ENCODE data around the gene ZBTB8OS.
"Not testable (repeated sequence)": the region's sequence is repeated elsewhere in the genome, so short reads cannot be mapped to it uniquely, and the experiment has no call there.

- TF ChIP-seq, protein P1, sequence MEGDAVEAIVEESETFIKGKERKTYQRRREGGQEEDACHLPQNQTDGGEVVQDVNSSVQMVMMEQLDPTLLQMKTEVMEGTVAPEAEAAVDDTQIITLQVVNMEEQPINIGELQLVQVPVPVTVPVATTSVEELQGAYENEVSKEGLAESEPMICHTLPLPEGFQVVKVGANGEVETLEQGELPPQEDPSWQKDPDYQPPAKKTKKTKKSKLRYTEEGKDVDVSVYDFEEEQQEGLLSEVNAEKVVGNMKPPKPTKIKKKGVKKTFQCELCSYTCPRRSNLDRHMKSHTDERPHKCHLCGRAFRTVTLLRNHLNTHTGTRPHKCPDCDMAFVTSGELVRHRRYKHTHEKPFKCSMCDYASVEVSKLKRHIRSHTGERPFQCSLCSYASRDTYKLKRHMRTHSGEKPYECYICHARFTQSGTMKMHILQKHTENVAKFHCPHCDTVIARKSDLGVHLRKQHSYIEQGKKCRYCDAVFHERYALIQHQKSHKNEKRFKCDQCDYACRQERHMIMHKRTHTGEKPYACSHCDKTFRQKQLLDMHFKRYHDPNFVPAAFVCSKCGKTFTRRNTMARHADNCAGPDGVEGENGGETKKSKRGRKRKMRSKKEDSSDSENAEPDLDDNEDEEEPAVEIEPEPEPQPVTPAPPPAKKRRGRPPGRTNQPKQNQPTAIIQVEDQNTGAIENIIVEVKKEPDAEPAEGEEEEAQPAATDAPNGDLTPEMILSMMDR (IDR thresholded peaks at IDR 0.05; ENCODE audit: low read depth, low read length, poor library complexity, severe bottlenecking) = not testable (repeated sequence)
- TF ChIP-seq EZH2phosphoT487 (IDR thresholded peaks at IDR 0.05; ENCODE audit: borderline replicate concordance, low read length) = not testable (repeated sequence)
Observed at GRCh38 chr1:32679993-32680392, 29.6 kb upstream of the ZBTB8OS start.

Data from DOHH2 (cell line).